Rectal smooth muscle tissue (tissue), 1 donor: Measurements from ENCODE around the gene DDX24.

ENCODE experiments used
- H3K27ac ChIP-seq: one replicate; pipeline ENCODE4 v1.7.0; 2013; ENCODE audit warnings: low read depth, low read length, inconsistent platforms
- H3K27me3 ChIP-seq: one replicate; pipeline ENCODE4 v1.7.0; 2013; ENCODE audit warnings: low read length; ENCODE audit not compliant: control insufficient read depth, insufficient read depth
- H3K36me3 ChIP-seq: one replicate; pipeline ENCODE4 v1.7.0; 2013; ENCODE audit warnings: low read length; ENCODE audit not compliant: control insufficient read depth, insufficient read depth
- H3K4me1 ChIP-seq: one replicate; pipeline ENCODE4 v1.7.0; 2013; ENCODE audit warnings: low read length; ENCODE audit not compliant: control insufficient read depth, insufficient read depth
- H3K4me3 ChIP-seq: one replicate; pipeline ENCODE4 v1.7.0; 2013; ENCODE audit warnings: low read length
- H3K9ac ChIP-seq: one replicate; pipeline ENCODE4 v1.7.0; 2013; ENCODE audit warnings: low read length

DDX24 gene

DNA sequence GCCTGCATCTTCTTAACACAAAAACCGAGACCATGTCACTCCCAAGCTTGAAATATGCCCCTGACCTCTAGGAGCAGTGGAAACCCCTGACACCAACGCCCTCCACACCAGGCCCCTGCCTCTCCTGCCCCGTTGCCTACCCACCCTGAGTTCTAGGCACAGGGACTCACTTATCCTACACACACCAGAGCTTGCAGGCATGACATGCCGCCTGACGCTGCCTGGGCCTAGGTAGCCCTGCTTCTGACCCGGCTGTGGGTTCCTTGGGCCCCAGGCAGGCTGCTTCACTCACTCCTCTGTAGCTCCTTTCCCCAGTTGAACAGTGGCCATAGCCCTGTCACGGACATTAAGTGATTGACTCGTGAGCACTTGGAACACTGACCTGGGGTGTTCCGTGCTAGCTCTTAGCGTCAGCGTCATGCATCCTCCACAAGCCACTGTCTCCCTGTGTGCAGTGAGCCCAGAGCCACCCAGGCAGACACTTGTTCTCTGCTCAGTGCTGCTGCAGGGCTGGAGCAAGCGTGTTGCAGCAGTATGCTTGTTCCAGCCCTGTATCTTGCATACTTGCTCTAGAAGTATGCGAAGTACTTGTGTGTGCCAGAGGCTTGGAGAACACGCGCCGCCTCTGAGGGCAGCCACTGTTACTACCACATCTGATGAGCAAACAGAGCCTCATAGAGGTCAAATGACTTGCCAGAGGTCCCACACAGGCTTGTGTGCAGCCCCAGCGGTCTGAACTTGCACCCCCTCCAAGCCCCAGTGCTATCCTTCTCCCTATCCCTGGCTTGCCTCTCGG lies 39.3 kb downstream of the DDX24 start:
- no peak overlapping the region for H3K27ac ChIP-seq
- H3K9ac ChIP-seq: no peak overlapping the region
- H3K27me3 ChIP-seq: no peaks in the 10 kb centered on the region
- H3K36me3 ChIP-seq: no peaks in the 10 kb centered on the region
- H3K4me3 ChIP-seq: no peak overlapping the region
- peaks cover 3% of the 10 kb centered on the region for H3K4me1 ChIP-seq

DNA sequence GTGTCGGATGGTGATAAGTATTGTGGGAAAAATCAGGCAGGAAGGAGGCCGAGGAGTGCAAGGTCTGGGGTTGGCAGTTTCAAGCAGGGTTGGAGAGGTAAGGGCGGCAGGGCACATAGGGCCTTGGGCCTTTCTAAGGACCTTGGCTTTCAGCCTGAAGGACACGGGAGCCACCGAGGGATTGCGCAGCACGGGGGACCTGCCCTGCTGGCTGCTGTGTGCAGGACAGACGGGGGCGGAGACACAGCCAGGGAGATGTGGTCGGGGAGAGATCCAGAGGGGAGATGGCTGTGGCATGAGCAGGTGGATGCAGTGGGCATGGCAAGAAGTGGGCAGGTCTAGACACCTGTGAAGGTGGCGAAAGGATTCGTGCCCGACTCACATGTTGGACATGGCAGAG lies 40.2 kb downstream of the DDX24 start:
- Histone ChIP-seq H3K36me3 (no peaks in the 10 kb centered on the region), H3K9ac (no peak overlapping the region), H3K4me3 (no peak overlapping the region), H3K27ac (no peak overlapping the region), H3K27me3 (no peaks in the 10 kb centered on the region), H3K4me1 (peaks cover 3% of the 10 kb centered on the region)

DNA sequence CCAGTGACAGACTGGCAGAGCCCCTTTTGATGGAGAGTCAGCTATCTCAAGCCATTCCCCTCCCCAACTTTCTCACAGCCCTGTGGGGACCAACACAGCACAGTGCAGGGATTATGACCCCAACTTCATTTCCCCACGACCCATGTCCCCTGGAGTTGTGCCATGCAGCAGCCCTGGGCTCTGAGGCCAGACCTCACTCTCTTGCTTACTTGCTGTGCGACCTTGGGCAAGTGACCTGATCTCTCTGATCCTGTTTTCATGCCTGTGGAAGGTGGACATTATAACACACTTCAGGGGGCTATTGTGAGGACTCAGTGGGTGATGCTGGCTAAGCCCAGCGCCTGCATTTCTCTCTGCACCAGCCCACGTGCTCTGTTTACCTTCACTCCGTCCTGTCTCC lies 40.8 kb downstream of the DDX24 start:
- Histone ChIP-seq H3K4me1 (peaks cover 3% of the 10 kb centered on the region), H3K9ac (no peak overlapping the region), H3K4me3 (no peak overlapping the region), H3K36me3 (no peaks in the 10 kb centered on the region), H3K27ac (no peak overlapping the region), H3K27me3 (no peaks in the 10 kb centered on the region)

DNA sequence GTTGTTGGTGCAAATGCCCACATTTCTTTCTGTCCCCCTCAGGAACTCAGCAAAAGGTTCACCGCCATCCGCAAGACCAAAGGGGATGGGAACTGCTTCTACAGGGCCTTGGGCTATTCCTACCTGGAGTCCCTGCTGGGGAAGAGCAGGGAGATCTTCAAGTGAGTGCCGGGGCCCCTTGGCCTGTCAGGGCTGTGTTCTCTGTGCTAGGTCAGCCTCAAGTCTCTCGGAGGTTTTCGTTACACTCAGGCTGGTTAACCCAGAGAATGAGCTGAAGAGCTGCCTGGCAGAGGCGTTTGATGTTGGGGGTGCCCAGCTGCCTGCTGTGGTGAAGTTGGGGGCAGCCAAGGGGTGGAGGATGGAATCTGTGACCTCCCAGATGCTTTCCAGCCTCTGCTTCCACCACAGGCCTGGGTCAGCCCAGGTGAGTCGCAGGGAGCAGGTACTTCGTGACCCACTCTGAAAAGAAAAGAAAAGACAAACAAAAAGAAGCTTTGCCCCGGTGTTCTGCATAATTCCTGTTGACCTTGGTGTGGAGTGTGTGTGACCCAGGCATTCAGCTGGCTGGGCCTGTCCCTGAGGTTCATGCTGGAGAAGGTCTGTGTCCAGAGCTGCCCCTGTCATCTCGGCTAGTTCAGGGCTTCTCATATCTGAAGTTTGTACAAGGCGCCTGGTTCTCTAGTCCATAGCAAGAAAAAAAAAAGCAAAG lies 41.9 kb downstream of the DDX24 start:
- no peaks in the 10 kb centered on the region for H3K36me3 ChIP-seq
- no peak overlapping the region for H3K9ac ChIP-seq
- no peak overlapping the region for H3K4me3 ChIP-seq
- H3K27ac ChIP-seq: no peak overlapping the region
- no peaks in the 10 kb centered on the region for H3K27me3 ChIP-seq
- peaks cover 3% of the 10 kb centered on the region for H3K4me1 ChIP-seq

DNA sequence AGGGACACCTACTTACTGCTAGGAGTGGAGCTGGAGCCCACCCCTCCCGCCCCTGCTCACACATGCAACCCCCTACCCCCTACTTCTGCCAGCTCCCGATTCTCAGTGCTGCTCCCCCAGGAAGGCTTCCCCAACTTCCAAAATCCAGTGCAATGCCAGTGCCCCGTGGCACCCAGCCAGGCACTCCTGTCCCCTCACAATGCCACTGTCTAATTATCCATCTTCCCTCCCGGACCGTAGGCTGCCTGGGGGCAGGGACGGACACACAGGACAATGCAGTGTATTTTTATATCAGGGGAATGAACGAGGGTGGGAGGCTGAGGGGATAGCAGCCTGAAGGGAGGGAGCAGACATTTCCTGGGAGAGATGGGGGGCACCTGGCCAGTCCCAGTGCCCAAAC lies 42.5 kb downstream of the DDX24 start:
- Histone ChIP-seq H3K27ac (no peak overlapping the region), H3K36me3 (no peaks in the 10 kb centered on the region), H3K4me3 (no peak overlapping the region), H3K9ac (no peak overlapping the region), H3K4me1 (peaks cover 3% of the 10 kb centered on the region), H3K27me3 (no peaks in the 10 kb centered on the region)

DNA sequence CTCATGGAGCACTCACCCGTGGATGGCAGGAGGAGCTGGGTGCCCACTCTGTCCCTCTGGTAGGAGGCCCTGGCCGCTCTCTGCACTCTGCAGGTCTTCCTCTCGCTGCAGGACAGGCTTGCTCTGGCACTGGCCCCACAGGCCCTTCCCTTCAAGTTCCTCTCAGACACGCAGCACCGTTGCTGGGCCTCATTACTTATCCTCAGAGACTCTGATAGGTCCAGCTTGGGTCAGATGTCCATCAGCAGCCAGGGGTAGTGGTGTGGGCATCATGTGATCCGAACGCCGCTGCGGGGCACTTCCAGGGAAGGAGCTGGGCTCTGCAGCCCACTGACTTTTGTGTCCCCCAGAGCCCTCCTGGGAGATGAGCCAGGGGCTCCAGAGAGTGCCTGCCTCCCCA lies 43.0 kb downstream of the DDX24 start:
- H3K4me1 ChIP-seq: peaks cover 3% of the 10 kb centered on the region
- H3K9ac ChIP-seq: no peak overlapping the region
- no peaks in the 10 kb centered on the region for H3K27me3 ChIP-seq

DNA sequence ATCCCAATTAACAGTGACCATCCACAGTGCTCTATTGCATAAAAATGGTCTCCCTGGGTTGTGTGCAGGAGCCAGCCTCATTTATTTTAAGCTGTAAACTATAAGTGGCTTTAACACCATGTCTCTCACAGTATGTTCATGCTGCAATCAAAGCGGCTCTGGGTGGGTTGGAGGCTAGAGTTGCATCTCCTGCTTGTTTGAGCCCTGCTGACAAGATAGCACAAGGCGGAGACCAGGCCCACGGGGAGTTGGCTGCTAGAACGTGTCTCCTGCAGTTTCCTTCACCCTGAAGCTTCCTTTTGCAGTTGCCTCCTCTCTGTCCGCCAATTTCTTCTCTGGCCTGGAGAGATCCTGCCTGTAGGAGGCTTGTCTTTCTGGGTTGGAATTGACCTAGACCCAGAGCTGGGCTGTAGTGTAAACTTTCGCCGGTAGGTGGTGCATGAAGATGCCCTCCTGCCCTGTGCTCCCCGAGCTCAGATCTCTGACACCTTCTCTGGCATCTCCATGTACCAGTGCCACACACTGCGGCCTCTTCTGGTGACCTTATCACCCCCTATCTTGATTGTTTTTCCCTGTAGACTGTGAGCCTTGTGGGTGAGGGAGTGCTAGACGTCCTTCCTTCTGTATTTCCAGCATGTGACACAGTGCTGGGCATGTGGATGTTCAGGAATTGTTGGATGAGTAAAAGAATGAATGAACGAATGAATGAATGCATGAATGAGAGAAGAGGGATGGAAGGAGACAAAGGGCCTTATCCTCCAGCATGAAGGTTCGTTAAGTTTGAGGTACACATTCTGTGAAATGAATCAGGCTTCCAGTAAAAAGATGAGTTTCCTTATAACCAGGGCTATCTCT lies 44.5 kb downstream of the DDX24 start:
- Histone ChIP-seq H3K4me3 (no peak overlapping the region), H3K27me3 (no peaks in the 10 kb centered on the region), H3K4me1 (no peaks in the 10 kb centered on the region), H3K36me3 (no peaks in the 10 kb centered on the region), H3K27ac (no peak overlapping the region), H3K9ac (no peak overlapping the region)

More for the DNA sequence above, 43.0 kb downstream of the DDX24 start:
- H3K27ac ChIP-seq: no peak overlapping the region
- H3K4me3 ChIP-seq: no peak overlapping the region
- H3K36me3 ChIP-seq: no peaks in the 10 kb centered on the region

DNA sequence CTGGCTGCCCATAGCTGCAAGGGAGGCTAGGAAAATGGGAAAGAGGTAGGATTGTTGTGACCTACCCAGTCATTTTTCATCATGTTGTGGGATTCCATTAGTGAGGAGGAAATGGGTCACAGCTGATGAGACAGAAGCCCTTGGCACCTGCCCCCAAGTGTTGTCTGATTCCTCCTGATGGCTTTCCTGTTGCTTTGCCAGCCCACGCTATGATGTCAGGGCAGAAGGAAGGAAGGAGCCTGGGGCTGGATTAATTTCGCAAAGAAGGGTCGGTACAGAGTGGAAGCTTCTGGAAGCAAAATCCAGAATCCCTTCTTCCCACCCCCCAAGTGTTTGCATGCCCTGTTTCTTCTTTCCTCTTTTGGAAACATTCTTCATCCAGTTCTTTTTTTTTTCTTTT lies 46.1 kb downstream of the DDX24 start:
- no peak overlapping the region for H3K9ac ChIP-seq
- H3K4me1 ChIP-seq: no peaks in the 10 kb centered on the region
- no peak overlapping the region for H3K27ac ChIP-seq
- H3K27me3 ChIP-seq: no peaks in the 10 kb centered on the region
- H3K4me3 ChIP-seq: no peak overlapping the region
- H3K36me3 ChIP-seq: no peaks in the 10 kb centered on the region

DNA sequence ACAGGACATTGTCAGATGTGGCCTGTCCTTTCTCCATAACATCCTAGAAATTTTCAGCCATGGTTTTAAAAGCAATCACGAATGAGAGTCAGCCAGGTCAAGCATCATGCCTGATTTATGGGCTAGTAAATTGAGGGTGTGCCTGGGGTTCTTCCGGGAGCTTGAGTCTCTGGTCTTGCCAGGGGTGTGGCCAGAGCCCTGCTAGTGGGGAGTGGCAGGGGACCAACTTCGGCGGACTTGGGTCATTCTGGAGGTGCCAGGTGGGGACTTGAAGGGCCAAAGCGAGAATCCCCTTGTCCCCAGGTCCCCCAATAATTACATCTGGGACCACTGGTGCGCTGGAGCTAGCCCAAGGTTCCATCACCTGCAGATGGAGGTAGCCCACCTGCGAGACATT lies 49.1 kb downstream of the DDX24 start:
- Histone ChIP-seq H3K9ac (no peak overlapping the region), H3K36me3 (no peaks in the 10 kb centered on the region), H3K4me3 (no peak overlapping the region), H3K27me3 (no peaks in the 10 kb centered on the region), H3K27ac (no peak overlapping the region), H3K4me1 (no peaks in the 10 kb centered on the region)

DNA sequence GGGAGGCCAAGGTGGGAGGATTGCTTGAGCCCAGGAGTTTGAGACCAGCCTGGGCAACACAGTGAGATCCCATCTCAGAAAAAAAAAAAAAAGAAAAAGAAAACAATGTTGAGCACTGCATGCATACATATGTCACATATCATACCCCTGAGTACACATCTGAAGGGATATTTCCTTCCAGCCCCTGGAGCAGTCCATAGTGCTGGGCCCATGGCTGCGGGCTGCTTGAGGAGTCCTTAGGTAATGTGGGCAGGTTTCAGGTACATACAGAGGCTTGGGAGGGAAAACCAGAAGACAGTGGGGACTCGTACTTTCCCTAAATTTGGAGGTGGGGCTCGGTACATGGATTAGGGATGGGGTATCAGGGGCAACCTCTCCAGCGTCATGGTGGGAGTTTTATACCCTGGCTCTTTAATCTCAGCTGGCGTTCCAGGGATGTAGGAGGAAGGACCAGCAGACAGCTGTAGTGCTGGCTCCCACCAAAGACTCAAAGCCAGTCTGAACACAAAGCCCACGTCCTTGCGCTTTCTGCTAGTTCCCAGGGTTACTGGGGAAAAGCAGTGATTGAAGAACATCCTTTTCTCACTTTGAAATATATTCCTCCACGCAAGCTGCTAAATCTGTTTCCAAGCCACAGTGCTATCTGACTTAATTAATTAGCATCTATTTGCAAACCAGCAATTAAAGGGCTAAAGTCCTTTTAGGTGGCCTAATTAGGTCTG lies 49.7 kb downstream of the DDX24 start:
- H3K4me1 ChIP-seq: no peaks in the 10 kb centered on the region
- no peak overlapping the region for H3K4me3 ChIP-seq
- no peaks in the 10 kb centered on the region for H3K27me3 ChIP-seq
- H3K36me3 ChIP-seq: no peaks in the 10 kb centered on the region
- H3K27ac ChIP-seq: no peak overlapping the region
- H3K9ac ChIP-seq: no peak overlapping the region

DNA sequence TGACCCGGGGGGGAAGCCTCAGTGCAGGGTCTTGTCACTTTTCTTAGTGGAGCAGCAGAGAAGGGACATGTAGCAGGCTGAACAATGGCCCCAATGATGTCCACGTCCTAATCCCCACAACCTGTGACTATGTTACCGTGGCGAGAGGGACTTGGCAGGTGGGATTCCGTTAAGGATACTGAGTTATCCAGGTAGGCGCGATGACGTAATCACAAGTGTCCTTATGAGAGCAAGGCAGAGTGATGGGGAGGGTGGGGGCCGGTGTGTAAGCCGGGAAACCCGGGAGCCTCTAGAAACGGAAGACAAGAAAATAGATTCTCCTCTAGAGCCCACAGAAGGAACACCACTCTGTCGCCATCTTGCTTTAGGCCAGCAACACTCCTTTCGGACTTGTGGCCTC lies 50.4 kb downstream of the DDX24 start:
- no peaks in the 10 kb centered on the region for H3K4me1 ChIP-seq
- no peaks in the 10 kb centered on the region for H3K36me3 ChIP-seq
- H3K9ac ChIP-seq: no peak overlapping the region
- no peak overlapping the region for H3K27ac ChIP-seq
- H3K27me3 ChIP-seq: no peaks in the 10 kb centered on the region
- no peak overlapping the region for H3K4me3 ChIP-seq

DNA sequence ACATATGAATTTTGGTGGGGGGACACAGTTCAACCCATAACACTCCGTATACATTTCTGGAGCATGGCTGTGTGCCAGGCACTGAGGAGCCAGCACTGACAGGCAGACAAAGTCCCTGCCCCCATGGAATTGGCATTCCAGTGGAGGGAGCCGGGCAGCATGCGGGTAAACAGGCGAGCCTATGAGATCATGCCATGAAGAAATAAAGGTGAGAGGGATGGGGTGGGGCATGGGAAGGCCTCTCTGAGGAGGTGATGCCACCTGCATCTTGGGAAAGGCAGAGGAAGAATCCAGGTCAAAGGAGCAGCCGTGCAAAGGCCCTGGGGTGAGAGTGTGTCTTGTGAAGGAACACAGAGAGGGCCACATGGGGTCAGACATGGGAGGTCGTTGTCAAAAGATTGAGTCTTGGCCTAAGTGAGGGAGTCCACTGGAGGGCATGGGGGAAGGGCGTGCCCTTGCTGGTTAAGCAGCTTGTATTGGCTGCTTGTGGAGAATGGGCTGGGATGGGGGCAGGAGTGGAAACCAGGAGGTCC lies 51.3 kb downstream of the DDX24 start:
- no peaks in the 10 kb centered on the region for H3K36me3 ChIP-seq
- H3K4me3 ChIP-seq: no peak overlapping the region
- H3K9ac ChIP-seq: no peak overlapping the region
- H3K27ac ChIP-seq: no peak overlapping the region
- H3K27me3 ChIP-seq: no peaks in the 10 kb centered on the region
- no peaks in the 10 kb centered on the region for H3K4me1 ChIP-seq
